Measurements from ENCODE around the gene FIGLA.

Gene FIGLA

DNA sequence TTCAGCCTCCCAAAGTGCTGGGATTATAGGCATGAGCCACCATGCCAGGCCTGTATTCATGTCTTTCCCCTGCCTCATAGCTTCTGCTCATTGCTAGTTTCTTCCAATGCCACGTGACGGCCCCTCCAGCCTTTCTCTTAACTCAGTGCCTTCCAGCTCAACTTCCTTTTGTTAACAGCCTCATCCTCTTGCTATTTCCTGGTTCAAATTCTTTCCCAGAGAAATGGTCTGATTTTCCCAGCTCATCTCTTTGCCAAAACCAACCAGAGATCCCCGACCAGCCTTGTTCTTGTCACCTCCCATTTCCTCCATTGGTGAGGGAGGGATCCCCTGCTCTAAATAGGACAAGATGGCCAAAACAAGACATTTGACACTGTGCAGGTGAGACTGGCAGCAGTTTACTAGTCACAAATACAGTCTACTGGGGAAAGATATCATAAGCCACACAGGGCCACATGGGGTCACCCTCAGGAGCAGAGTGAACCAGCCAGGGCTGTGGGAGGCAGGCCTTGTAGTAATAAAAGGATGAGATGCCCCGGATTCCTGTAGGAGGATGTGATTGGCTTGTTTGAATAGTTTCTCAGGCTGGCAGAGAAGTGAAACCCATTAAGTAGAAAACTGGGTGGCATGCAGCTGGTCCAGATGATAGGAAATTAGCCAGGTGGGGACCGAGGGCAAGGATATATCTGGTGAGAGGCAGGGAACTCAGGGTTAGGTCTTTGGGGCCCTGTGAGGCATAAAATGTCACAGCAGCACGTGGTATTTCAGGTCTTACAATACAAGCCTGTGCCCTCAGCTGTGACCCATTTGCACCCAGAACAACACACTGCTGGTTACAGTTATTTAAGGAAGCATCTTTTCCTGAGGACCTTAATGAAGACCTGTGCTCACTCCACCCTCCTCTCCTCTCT lies 38.7 kb upstream of the FIGLA start:
- no peak for DNase-seq (ENCODE audit: low read depth)
- H3K4me3 ChIP-seq (ENCODE audit: low read depth, low read length): no peak overlapping the region
- TF ChIP-seq, protein P1, sequence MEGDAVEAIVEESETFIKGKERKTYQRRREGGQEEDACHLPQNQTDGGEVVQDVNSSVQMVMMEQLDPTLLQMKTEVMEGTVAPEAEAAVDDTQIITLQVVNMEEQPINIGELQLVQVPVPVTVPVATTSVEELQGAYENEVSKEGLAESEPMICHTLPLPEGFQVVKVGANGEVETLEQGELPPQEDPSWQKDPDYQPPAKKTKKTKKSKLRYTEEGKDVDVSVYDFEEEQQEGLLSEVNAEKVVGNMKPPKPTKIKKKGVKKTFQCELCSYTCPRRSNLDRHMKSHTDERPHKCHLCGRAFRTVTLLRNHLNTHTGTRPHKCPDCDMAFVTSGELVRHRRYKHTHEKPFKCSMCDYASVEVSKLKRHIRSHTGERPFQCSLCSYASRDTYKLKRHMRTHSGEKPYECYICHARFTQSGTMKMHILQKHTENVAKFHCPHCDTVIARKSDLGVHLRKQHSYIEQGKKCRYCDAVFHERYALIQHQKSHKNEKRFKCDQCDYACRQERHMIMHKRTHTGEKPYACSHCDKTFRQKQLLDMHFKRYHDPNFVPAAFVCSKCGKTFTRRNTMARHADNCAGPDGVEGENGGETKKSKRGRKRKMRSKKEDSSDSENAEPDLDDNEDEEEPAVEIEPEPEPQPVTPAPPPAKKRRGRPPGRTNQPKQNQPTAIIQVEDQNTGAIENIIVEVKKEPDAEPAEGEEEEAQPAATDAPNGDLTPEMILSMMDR (IDR thresholded peaks at IDR 0.05; ENCODE audit: low read depth, low read length): no peak
- TF ChIP-seq MYC (IDR thresholded peaks at IDR 0.05; ENCODE audit: low read depth, low read length): no peak
- no peak for TF ChIP-seq POLR2A (IDR thresholded peaks at IDR 0.05; ENCODE audit: extremely low read depth, insufficient read length)
- TF ChIP-seq, protein P2, sequence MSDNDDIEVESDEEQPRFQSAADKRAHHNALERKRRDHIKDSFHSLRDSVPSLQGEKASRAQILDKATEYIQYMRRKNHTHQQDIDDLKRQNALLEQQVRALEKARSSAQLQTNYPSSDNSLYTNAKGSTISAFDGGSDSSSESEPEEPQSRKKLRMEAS (IDR thresholded peaks at IDR 0.05; ENCODE audit: low read depth, low read length): no peak

DNA sequence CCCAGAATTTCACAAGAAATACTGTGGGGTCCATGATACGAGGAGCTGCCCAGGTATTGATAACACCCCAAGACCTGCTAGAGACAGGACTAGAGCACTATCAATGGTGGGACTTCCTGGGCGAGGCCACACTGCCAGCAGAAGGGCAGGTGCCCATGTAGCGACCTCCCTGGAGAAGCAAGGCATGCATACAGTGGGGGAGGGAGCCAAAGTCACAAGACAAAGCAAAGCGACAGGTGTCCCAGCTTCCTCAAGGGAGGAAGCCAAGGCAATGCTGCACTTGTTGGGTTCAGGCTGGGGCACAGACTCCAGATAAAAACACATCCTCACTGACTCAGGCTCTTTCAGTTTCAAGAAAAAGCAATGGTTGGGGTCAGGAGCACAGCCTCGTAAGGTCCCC lies 37.7 kb upstream of the FIGLA start:
- TF ChIP-seq MYC (IDR thresholded peaks at IDR 0.05; ENCODE audit: low read depth, low read length): no peak
- TF ChIP-seq, protein P2 (IDR thresholded peaks at IDR 0.05; ENCODE audit: low read depth, low read length): no peak
- no peak for TF ChIP-seq POLR2A (IDR thresholded peaks at IDR 0.05; ENCODE audit: extremely low read depth, insufficient read length)
- TF ChIP-seq, protein P1 (IDR thresholded peaks at IDR 0.05; ENCODE audit: low read depth, low read length): no peak
- no peak for DNase-seq (ENCODE audit: low read depth)
- no peak overlapping the region for H3K4me3 ChIP-seq (ENCODE audit: low read depth, low read length)

DNA sequence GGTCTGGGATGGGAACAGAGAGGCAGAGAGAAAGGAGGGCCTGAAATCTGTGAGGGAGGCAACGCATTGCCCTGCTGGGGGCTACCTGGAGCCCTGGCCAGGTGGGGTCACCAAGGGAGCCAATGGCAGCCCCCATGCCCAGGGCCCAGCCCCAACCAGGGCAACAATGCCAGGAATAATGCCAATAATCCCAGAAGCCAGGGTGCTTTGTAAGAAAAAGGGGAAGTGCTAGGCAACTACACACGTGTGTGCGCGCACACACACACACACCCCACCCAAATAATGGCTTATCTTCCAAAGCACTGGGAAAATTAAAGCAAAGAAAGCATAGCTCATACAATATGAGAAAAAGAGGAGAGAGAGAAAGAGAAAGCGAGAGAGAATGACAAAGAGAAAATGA lies 36.9 kb upstream of the FIGLA start:
- no peak for DNase-seq (ENCODE audit: low read depth)
- H3K4me3 ChIP-seq (ENCODE audit: low read depth, low read length): no peak overlapping the region
- TF ChIP-seq MYC (IDR thresholded peaks at IDR 0.05; ENCODE audit: low read depth, low read length) (no peak), POLR2A (IDR thresholded peaks at IDR 0.05; ENCODE audit: extremely low read depth, insufficient read length) (no peak)
- TF ChIP-seq, protein P1 (IDR thresholded peaks at IDR 0.05; ENCODE audit: low read depth, low read length): no peak
- TF ChIP-seq, protein P2 (IDR thresholded peaks at IDR 0.05; ENCODE audit: low read depth, low read length): no peak

DNA sequence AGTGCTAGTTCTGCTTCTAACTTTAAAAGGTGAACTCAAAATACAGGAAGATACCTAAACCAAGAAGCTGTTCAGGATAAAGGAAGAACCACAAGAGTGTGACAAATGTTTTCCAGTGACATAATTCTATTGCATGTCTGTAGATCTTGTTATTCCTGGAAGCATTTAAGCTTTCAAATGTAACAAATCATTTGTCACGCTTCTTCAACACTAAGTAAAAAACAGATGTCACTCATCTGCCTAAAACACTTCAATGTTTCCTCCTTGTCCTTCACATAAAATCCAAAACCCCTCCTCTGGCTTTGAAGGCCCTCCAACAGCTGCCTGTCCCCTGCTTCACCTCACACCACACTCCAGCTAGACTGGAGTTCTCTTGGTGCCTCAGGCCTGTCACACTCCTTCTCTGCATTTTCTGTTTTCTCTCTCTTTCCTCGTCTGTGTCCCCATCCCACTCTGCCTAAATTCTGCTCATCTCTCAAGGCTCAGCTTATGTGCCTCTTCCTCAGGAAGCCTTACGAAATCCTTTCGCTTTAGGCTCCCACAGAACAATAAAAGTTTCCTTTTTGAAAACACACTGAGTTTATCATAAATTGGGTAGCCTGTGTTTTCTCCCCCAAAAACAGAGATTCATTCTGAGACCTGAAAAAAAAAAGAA lies 36.4 kb upstream of the FIGLA start:
- no peak overlapping the region for H3K4me3 ChIP-seq (ENCODE audit: low read depth, low read length)
- no peak for DNase-seq (ENCODE audit: low read depth)
- TF ChIP-seq MYC (IDR thresholded peaks at IDR 0.05; ENCODE audit: low read depth, low read length) (no peak), POLR2A (IDR thresholded peaks at IDR 0.05; ENCODE audit: extremely low read depth, insufficient read length) (no peak)
- TF ChIP-seq, protein P1 (IDR thresholded peaks at IDR 0.05; ENCODE audit: low read depth, low read length): no peak
- TF ChIP-seq, protein P2 (IDR thresholded peaks at IDR 0.05; ENCODE audit: low read depth, low read length): no peak

DNA sequence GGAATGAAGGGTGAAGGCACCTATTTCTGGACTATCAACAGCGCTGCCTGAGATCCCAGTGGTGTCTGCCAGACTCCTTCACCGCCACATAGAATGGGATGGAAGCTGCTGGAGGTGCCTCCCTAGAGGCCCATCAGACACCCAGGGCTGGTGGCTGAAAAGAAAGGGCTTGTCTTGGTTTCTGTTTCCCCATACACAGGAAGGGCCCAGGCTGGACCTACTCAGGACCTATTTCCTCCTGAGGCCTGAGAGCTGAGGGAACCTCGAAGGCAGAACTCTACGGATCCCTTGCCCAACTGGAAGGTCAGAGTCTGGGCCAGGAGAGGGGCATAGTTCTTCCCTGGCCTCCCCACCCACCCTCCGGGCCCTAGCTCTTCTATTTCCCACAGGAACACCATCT lies 32.8 kb upstream of the FIGLA start:
- no peak overlapping the region for H3K4me3 ChIP-seq (ENCODE audit: low read depth, low read length)
- DNase-seq (ENCODE audit: low read depth): no peak
- TF ChIP-seq, protein P2 (IDR thresholded peaks at IDR 0.05; ENCODE audit: low read depth, low read length): no peak

DNA sequence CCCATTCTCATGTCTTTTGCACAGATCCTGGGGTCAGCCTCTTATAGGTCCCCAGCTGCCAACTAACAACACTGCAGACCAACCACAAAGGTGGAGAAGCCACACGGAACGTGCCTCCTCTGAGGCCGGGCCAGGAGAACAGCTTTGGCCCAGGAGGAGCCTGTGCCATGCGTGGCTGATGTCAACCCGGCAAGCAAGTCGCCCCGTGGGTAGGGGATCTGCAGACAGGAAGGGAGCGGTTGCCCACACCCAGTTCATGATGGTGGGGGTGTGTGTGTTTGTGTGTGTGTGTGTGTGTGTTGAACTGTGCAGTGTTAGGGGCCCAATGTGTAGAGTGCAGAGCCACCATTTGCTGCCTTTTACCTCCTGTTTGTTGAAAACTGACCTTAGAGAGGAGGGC lies 32.4 kb upstream of the FIGLA start:
- H3K4me3 ChIP-seq (ENCODE audit: low read depth, low read length): no peak overlapping the region
- no peak for DNase-seq (ENCODE audit: low read depth)
- TF ChIP-seq, protein P1 (IDR thresholded peaks at IDR 0.05; ENCODE audit: low read depth, low read length): no peak
- TF ChIP-seq, protein P2 (IDR thresholded peaks at IDR 0.05; ENCODE audit: low read depth, low read length): no peak
- no peak for TF ChIP-seq POLR2A (IDR thresholded peaks at IDR 0.05; ENCODE audit: extremely low read depth, insufficient read length)
- TF ChIP-seq MYC (IDR thresholded peaks at IDR 0.05; ENCODE audit: low read depth, low read length): no peak
